Hepatocyte (in vitro differentiated cells): ENCODE data around the gene ARHGEF10L. TPM values are rescaled to one million over a fixed set of nuclear protein-coding genes. Genes with fewer than 3 reads are reported as not detected.

Experiments used
- DNase-seq: peaks from one replicate; pipeline ENCODE4 v3.0.0-alpha.2; 2016; ENCODE audit warnings: low spot score
- H2AFZ ChIP-seq: fragments of 200-600 bp; sonication (generic); 2 replicates; pipeline ENCODE4 v1.6.0; 2016; ENCODE audit warnings: antibody characterized with exemption, mild to moderate bottlenecking
- H3K27ac ChIP-seq: fragments of 200-600 bp; sonication (generic); 2 replicates; pipeline ENCODE4 v1.5.1; 2016; ENCODE audit warnings: mild to moderate bottlenecking
- H3K27me3 ChIP-seq: fragments of 200-600 bp; sonication (generic); 2 replicates; pipeline ENCODE4 v1.6.1; 2016
- H3K36me3 ChIP-seq: fragments of 200-600 bp; sonication (generic); replicated peaks from 2 replicates; pipeline ENCODE4 v1.5.1; 2016; ENCODE audit warnings: low read depth; ENCODE audit not compliant: insufficient read depth
- H3K4me1 ChIP-seq: fragments of 200-600 bp; sonication (generic); 2 replicates; pipeline ENCODE4 v1.5.1; 2016; ENCODE audit warnings: mild to moderate bottlenecking, moderate library complexity; ENCODE audit not compliant: insufficient read depth
- H3K4me2 ChIP-seq: fragments of 200-600 bp; sonication (generic); 2 replicates; pipeline ENCODE4 v1.6.0; 2016
- H3K4me3 ChIP-seq: fragments of 200-600 bp; sonication (generic); 2 replicates; pipeline ENCODE4 v1.5.1; 2016; ENCODE audit warnings: mild to moderate bottlenecking
- H3K79me2 ChIP-seq: fragments of 200-600 bp; sonication (generic); 2 replicates; pipeline ENCODE4 v1.6.0; 2017; ENCODE audit warnings: mild to moderate bottlenecking
- H3K9me2 ChIP-seq: fragments of 200-600 bp; sonication (generic); replicated peaks from 2 replicates; pipeline ENCODE4 v1.6.0; 2017; ENCODE audit warnings: mild to moderate bottlenecking; ENCODE audit not compliant: insufficient read depth
- H3K9me3 ChIP-seq: fragments of 200-600 bp; sonication (generic); 2 replicates; pipeline ENCODE4 v1.5.1; 2016; ENCODE audit warnings: low read depth, mild to moderate bottlenecking
- H4K20me1 ChIP-seq: fragments of 200-600 bp; sonication (generic); 2 replicates; pipeline ENCODE4 v1.6.0; 2016; ENCODE audit warnings: mild to moderate bottlenecking; ENCODE audit not compliant: insufficient read depth, poor library complexity, severe bottlenecking
- CTCF ChIP-seq: fragments of 200-600 bp; sonication (generic); IDR thresholded peaks from 2 replicates; pipeline ENCODE4 v1.5.1; 2016; ENCODE audit warnings: antibody characterized with exemption, mild to moderate bottlenecking; ENCODE audit not compliant: poor library complexity
- EZH2 ChIP-seq: fragments of 200-600 bp; sonication (generic); IDR thresholded peaks from 2 replicates; pipeline ENCODE4 v1.6.1; 2016; ENCODE audit warnings: antibody characterized with exemption, mild to moderate bottlenecking, borderline replicate concordance
- EZH2phosphoT487 ChIP-seq: fragments of 200-600 bp; sonication (generic); IDR thresholded peaks from one replicate; pipeline ENCODE4 v1.6.1; 2018; ENCODE audit warnings: antibody characterized with exemption, mild to moderate bottlenecking, low read depth, moderate library complexity; ENCODE audit not compliant: unreplicated experiment, severe bottlenecking
- WGBS: methylation state at CpG from one replicate; pipeline ENCODE4 v1.1.6; 2016; ENCODE audit warnings: low lambda C conversion rate; ENCODE audit errors: missing lambda C conversion rate; 5-methylcytosine and 5-hydroxymethylcytosine counted together
- polyA plus RNA-seq: library from polyadenylated mRNA; unstranded; fragments of >200 nt; fragmentation: Nextera tagmentation; extraction: Ambion mirVana; gene quantifications from 2 replicates; pipeline ENCODE4 v1.2.1, GENCODE V29; 2016
- total RNA-seq: library from RNA; depleted of rRNA; stranded (reverse); fragments of >200 nt; gene quantifications from 2 replicates; pipeline ENCODE4 v1.2.3, GENCODE V29; 2014

The ARHGEF10L gene
- total and polyA plus RNA-seq, 2 experiments from 2014 or later = 40.4 to 48.3 TPM

GRCh38 chr1:17554954-17555353 lies 15.5 kb downstream of the ARHGEF10L start:
- TF ChIP-seq CTCF = no peak
- no peak for TF ChIP-seq EZH2phosphoT487
- Histone ChIP-seq H3K79me2 (peaks cover 36% of the 10 kb centered on the region), H3K27me3 (no peaks in the 10 kb centered on the region), H3K4me2 (no peak overlapping the region), H3K4me3 (no peak overlapping the region), H3K9me2 (no peaks in the 10 kb centered on the region), H3K36me3 (no peaks in the 10 kb centered on the region), H2AFZ (no peak overlapping the region), H3K9me3 (no peaks in the 10 kb centered on the region), H4K20me1 (peaks cover 10% of the 10 kb centered on the region), H3K4me1 (peaks cover 17% of the 10 kb centered on the region), H3K27ac (no peak overlapping the region)
- 100% methylated on average over 2 of the region's 2 CpGs for WGBS
- no peak for DNase-seq

GRCh38 chr1:17557986-17558385 lies 18.5 kb downstream of the ARHGEF10L start:
- TF ChIP-seq CTCF = no peak
- no peak for TF ChIP-seq EZH2
- no peak for TF ChIP-seq EZH2phosphoT487
- Histone ChIP-seq H3K9me2 (no peaks in the 10 kb centered on the region), H3K27ac (no peak overlapping the region), H3K4me3 (no peak overlapping the region), H3K27me3 (no peaks in the 10 kb centered on the region), H3K4me1 (peaks cover 19% of the 10 kb centered on the region), H3K79me2 (peaks cover 43% of the 10 kb centered on the region), H3K4me2 (no peak overlapping the region), H3K9me3 (no peaks in the 10 kb centered on the region), H4K20me1 (no peaks in the 10 kb centered on the region), H2AFZ (no peak overlapping the region), H3K36me3 (no peaks in the 10 kb centered on the region)
- 97% methylated on average over 7 of the region's 7 CpGs for WGBS
- no peak for DNase-seq

GRCh38 chr1:17558541-17558940 lies 19.0 kb downstream of the ARHGEF10L start:
- no peaks in the 10 kb centered on the region for H3K9me3 ChIP-seq
- H3K27ac ChIP-seq = no peak overlapping the region
- no peak overlapping the region for H3K4me2 ChIP-seq
- no peaks in the 10 kb centered on the region for H3K27me3 ChIP-seq
- WGBS = 86% methylated on average over 3 of the region's 3 CpGs
- no peaks in the 10 kb centered on the region for H3K9me2 ChIP-seq
- no peaks in the 10 kb centered on the region for H3K36me3 ChIP-seq
- H2AFZ ChIP-seq = no peak overlapping the region
- H3K4me1 ChIP-seq = peaks cover 19% of the 10 kb centered on the region
- H3K4me3 ChIP-seq = no peak overlapping the region
- H4K20me1 ChIP-seq = no peaks in the 10 kb centered on the region
- no peak for DNase-seq
- TF ChIP-seq EZH2phosphoT487 (no peak), EZH2 (no peak), CTCF (no peak)
- peaks cover 42% of the 10 kb centered on the region for H3K79me2 ChIP-seq

GRCh38 chr1:17558954-17559614 lies 19.6 kb downstream of the ARHGEF10L start:
- H3K9me2 ChIP-seq = no peaks in the 10 kb centered on the region
- H3K79me2 ChIP-seq = peaks cover 44% of the 10 kb centered on the region
- TF ChIP-seq EZH2phosphoT487 (no peak), CTCF (no peak), EZH2 (no peak)
- H3K9me3 ChIP-seq = no peaks in the 10 kb centered on the region
- H3K36me3 ChIP-seq = no peaks in the 10 kb centered on the region
- no peak overlapping the region for H2AFZ ChIP-seq
- DNase-seq = no peak
- peak overlapping the region; percentile 94 for H3K27ac ChIP-seq
- no peak overlapping the region for H3K4me3 ChIP-seq
- WGBS = 77% methylated on average over 8 of the region's 8 CpGs
- H3K4me1 ChIP-seq = peaks cover 19% of the 10 kb centered on the region
- no peaks in the 10 kb centered on the region for H3K27me3 ChIP-seq
- no peak overlapping the region for H3K4me2 ChIP-seq
- H4K20me1 ChIP-seq = no peaks in the 10 kb centered on the region
